Hepatocyte (in vitro differentiated cells): ENCODE data around the gene PRMT5.

Experiments
- CTCF ChIP-seq: fragments of 200-600 bp; sonication (generic); IDR thresholded peaks from 2 replicates; pipeline ENCODE4 v1.5.1; 2016; ENCODE audit warnings: antibody characterized with exemption, mild to moderate bottlenecking; ENCODE audit not compliant: poor library complexity
- EZH2 ChIP-seq: fragments of 200-600 bp; sonication (generic); IDR thresholded peaks from 2 replicates; pipeline ENCODE4 v1.6.1; 2016; ENCODE audit warnings: antibody characterized with exemption, mild to moderate bottlenecking, borderline replicate concordance
- EZH2phosphoT487 ChIP-seq: fragments of 200-600 bp; sonication (generic); IDR thresholded peaks from one replicate; pipeline ENCODE4 v1.6.1; 2018; ENCODE audit warnings: antibody characterized with exemption, mild to moderate bottlenecking, low read depth, moderate library complexity; ENCODE audit not compliant: unreplicated experiment, severe bottlenecking

DNA sequence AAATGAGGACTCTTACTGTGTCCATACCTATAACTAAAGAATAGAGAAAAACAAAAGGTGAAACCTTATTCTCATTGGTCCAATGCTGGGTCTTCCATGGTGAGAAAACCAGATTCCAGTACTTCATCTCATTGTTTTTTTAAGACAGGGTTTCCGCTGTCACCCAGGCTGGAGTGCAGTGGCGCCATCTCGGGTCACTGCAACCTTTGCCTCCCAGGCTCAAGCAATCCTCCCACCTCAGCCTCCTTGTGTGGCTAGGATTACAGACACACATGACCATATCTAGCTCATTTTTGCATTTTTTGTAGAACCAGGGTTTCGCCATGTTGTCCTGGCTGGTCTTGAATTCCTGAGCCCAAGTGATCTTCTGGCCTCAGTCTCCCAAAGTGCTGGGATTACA is 23.5 kb downstream of the PRMT5 start:
- TF ChIP-seq CTCF (no peak), EZH2 (no peak), EZH2phosphoT487 (no peak)
